Muscle layer of colon (tissue), 2 donors: ENCODE data around the gene LLGL2.

Source experiments
- H3K27ac ChIP-seq: one replicate; pipeline ENCODE4 v1.7.0; 2013; ENCODE audit warnings: low read depth, mild to moderate bottlenecking, low read length, moderate library complexity
- H3K27me3 ChIP-seq, 2 donors: one replicate each; pipeline ENCODE4 v1.7.0; 2013; ENCODE audit warnings: low read length in 2 of 2, mild to moderate bottlenecking in 2 of 2; ENCODE audit not compliant: insufficient read depth in 2 of 2, control insufficient read depth in 1 of 2
- H3K36me3 ChIP-seq: one replicate; pipeline ENCODE4 v1.7.0; 2013; ENCODE audit warnings: mild to moderate bottlenecking, low read length; ENCODE audit not compliant: insufficient read depth
- H3K4me1 ChIP-seq: one replicate; pipeline ENCODE4 v1.7.0; 2013; ENCODE audit warnings: mild to moderate bottlenecking, low read length; ENCODE audit not compliant: insufficient read depth
- H3K4me3 ChIP-seq, 2 donors: one replicate each; pipeline ENCODE4 v1.7.0; 2013; ENCODE audit warnings: low read length in 2 of 2, low read depth in 1 of 2, mild to moderate bottlenecking in 1 of 2, moderate library complexity in 1 of 2
- H3K9ac ChIP-seq: one replicate; pipeline ENCODE4 v1.7.0; 2013; ENCODE audit warnings: low read length
- H3K9me3 ChIP-seq: one replicate; pipeline ENCODE4 v1.7.0; 2013; ENCODE audit warnings: mild to moderate bottlenecking, low read length
- donor health status: abdominal sarcoma.
- donor health status: Adenocarcinoma of cecum.

Gene LLGL2

GRCh38 chr17:75610103-75610984 lies 84.8 kb downstream of the LLGL2 start:
- H3K36me3 ChIP-seq: peaks cover 8% of the 10 kb centered on the region
- H3K4me1 ChIP-seq: no peaks in the 10 kb centered on the region
- no peaks in the 10 kb centered on the region for H3K27me3 ChIP-seq
- no peak overlapping the region for H3K9ac ChIP-seq
- H3K9me3 ChIP-seq: no peaks in the 10 kb centered on the region
- H3K4me3 ChIP-seq: no peak overlapping the region
- H3K27ac ChIP-seq: no peak overlapping the region

GRCh38 chr17:75611851-75612429 lies 86.4 kb downstream of the LLGL2 start:
- Histone ChIP-seq H3K36me3 (peaks cover 10% of the 10 kb centered on the region), H3K9ac (no peak overlapping the region), H3K9me3 (no peaks in the 10 kb centered on the region), H3K27me3 (no peaks in the 10 kb centered on the region), H3K27ac (no peak overlapping the region), H3K4me1 (no peaks in the 10 kb centered on the region), H3K4me3 (no peak overlapping the region)

- no peaks in the 10 kb centered on the region for H3K9me3 ChIP-seq
- no peak overlapping the region for H3K9ac ChIP-seq
- no peak overlapping the region for H3K27ac ChIP-seq
- H3K27me3 ChIP-seq: no peaks in the 10 kb centered on the region
- H3K36me3 ChIP-seq: peaks cover 19% of the 10 kb centered on the region
- no peaks in the 10 kb centered on the region for H3K4me1 ChIP-seq
- H3K4me3 ChIP-seq: no peak overlapping the region
Measured at GRCh38 chr17:75612906-75613626, 87.6 kb downstream of the LLGL2 start.

GRCh38 chr17:75614006-75614405 lies 88.5 kb downstream of the LLGL2 start:
- Histone ChIP-seq H3K4me3 (no peak overlapping the region), H3K27me3 (no peaks in the 10 kb centered on the region), H3K9me3 (no peaks in the 10 kb centered on the region), H3K4me1 (no peaks in the 10 kb centered on the region), H3K36me3 (peaks cover 25% of the 10 kb centered on the region), H3K27ac (no peak overlapping the region), H3K9ac (no peak overlapping the region)

GRCh38 chr17:75614556-75615270 lies 89.2 kb downstream of the LLGL2 start:
- Histone ChIP-seq H3K36me3 (peaks cover 25% of the 10 kb centered on the region), H3K4me3 (no peak overlapping the region), H3K27me3 (no peaks in the 10 kb centered on the region), H3K9me3 (no peaks in the 10 kb centered on the region), H3K4me1 (no peaks in the 10 kb centered on the region), H3K27ac (no peak overlapping the region), H3K9ac (no peak overlapping the region)

- no peak overlapping the region for H3K4me3 ChIP-seq
- H3K4me1 ChIP-seq: no peaks in the 10 kb centered on the region
- H3K9ac ChIP-seq: no peak overlapping the region
- no peaks in the 10 kb centered on the region for H3K27me3 ChIP-seq
- H3K27ac ChIP-seq: no peak overlapping the region
- peaks cover 31% of the 10 kb centered on the region for H3K36me3 ChIP-seq
- H3K9me3 ChIP-seq: no peaks in the 10 kb centered on the region
Measured at GRCh38 chr17:75615301-75615700, 89.8 kb downstream of the LLGL2 start.

- peaks cover 41% of the 10 kb centered on the region for H3K36me3 ChIP-seq
- no peaks in the 10 kb centered on the region for H3K9me3 ChIP-seq
- H3K9ac ChIP-seq: no peak overlapping the region
- H3K27ac ChIP-seq: no peak overlapping the region
- no peaks in the 10 kb centered on the region for H3K4me1 ChIP-seq
- H3K4me3 ChIP-seq: no peak overlapping the region
- H3K27me3 ChIP-seq: no peaks in the 10 kb centered on the region
Measured at GRCh38 chr17:75616521-75617122, 91.1 kb downstream of the LLGL2 start.

GRCh38 chr17:75617218-75617617 lies 91.7 kb downstream of the LLGL2 start:
- Histone ChIP-seq H3K4me1 (no peaks in the 10 kb centered on the region), H3K4me3 (no peak overlapping the region), H3K9ac (no peak overlapping the region), H3K9me3 (no peaks in the 10 kb centered on the region), H3K27ac (no peak overlapping the region), H3K36me3 (peaks cover 37% of the 10 kb centered on the region), H3K27me3 (no peaks in the 10 kb centered on the region)

GRCh38 chr17:75617675-75618074 lies 92.2 kb downstream of the LLGL2 start:
- Histone ChIP-seq H3K4me3 (no peak overlapping the region), H3K9me3 (no peaks in the 10 kb centered on the region), H3K9ac (no peak overlapping the region), H3K27me3 (no peaks in the 10 kb centered on the region), H3K36me3 (peaks cover 37% of the 10 kb centered on the region), H3K27ac (no peak overlapping the region), H3K4me1 (no peaks in the 10 kb centered on the region)

GRCh38 chr17:75619506-75620431 lies 94.3 kb downstream of the LLGL2 start:
- H3K9ac ChIP-seq: no peak overlapping the region

More at GRCh38 chr17:75619506-75620431, 94.3 kb downstream of the LLGL2 start:
- Histone ChIP-seq H3K36me3 (peaks cover 42% of the 10 kb centered on the region), H3K9me3 (no peaks in the 10 kb centered on the region), H3K4me1 (no peaks in the 10 kb centered on the region), H3K27ac (no peak overlapping the region), H3K4me3 (no peak overlapping the region), H3K27me3 (no peaks in the 10 kb centered on the region)
